ENCODE measurements around the gene RPL18A.
A peak's percentile ranks its signal among the peaks of the same experiment; 100 is the strongest.
"Not testable (repeated sequence)": the region's sequence is repeated elsewhere in the genome, so short reads cannot be mapped to it uniquely, and the experiment has no call there.

RPL18A gene

GRCh38 chr19:17866964-17867486 lies 7.3 kb downstream of the RPL18A start:
- no peak for DNase-seq

DNA sequence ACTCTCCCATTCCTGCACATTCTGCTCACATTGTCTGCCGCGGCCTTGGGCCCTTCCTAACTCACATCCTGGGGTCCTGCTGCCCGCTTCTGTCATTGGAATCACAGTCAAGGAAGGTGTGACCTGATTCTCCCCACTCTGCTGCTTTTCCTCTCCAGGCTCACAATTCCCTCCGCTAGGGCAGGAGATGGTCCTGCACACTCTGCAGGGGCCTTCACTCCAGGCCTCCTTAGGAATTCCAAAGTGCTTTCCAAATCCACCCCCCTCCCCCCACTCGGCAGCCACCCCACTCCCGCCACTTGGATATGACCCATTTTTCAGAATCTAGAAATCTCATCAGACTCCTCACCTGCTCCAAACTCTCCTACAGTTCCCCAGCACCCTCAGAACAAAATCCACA lies 9.0 kb downstream of the RPL18A start:
- no peak for DNase-seq

DNA sequence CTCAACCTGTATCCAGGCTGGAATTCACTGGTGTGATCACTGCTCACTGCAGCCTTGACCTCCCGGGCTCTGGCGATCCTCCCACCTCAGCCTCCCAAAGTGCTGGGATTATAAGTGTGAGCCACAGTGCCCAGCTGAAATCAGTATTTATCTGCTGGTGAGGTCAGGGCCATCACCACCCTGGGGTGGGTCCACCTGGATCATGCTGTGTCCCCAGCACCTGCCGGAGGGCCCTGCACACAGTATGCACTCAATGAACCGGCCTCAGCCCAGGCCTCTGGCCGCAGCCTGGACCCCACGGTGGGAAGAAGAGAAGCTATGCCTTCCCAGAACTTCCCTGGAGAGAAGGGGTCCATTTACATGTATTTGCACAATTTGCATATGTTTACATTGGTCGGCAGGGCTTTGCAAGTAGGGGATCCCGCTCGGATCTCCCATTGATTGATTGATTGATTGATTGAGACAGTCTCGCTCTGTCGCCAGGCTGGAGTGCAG lies 9.5 kb downstream of the RPL18A start:
- no peak for DNase-seq

DNA sequence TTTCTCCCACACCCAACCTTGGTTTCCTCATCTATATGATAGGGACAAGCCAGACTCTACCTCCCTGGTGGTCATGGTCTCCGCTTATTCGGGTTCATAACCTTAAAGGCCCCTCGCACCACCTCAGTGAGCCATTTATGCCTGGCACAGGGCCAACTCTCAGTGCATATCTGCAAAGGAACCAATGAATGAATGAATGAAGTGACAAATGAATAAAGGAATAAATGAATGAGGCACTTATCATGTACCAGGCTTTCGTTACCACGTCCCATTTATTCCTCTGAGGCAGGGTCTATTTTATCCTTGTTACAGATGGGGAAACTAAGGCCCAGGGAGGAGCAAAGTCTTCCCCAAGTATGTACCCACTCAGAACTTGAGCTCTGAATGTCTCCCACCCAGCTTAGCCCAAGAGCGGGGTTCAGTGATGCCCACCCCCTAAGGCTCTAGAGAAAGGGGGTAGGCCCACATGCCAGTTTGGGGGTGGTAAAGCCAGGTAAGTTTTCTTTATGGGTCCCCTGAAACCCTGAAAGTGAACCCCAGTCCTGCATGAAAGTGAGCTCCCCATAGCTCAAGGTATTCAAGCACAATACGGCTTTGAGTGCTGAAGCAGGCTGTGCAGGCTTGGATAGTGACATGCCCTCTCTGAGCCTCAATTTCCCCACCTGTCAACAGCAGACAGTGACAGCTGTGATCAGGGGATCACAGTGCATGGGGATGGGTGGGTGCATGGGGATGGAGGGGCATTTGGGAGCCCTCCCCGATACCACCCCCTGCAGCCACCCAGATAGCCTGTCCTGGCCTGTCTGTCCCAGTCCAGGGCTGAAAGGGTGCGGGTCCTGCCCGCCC lies 11.5 kb downstream of the RPL18A start:
- no peak for DNase-seq

- DNase-seq: no peak
Measured at GRCh38 chr19:17871878-17872250, 12.2 kb downstream of the RPL18A start, which contains the start of gene SLC5A5. SLC5A5 (plus strand) TSS chr19:17871945; CDS start chr19:17872320, 375 bp downstream.

- DNase-seq: no peak
Measured at GRCh38 chr19:17872251-17873001, 12.7 kb downstream of the RPL18A start.

DNA sequence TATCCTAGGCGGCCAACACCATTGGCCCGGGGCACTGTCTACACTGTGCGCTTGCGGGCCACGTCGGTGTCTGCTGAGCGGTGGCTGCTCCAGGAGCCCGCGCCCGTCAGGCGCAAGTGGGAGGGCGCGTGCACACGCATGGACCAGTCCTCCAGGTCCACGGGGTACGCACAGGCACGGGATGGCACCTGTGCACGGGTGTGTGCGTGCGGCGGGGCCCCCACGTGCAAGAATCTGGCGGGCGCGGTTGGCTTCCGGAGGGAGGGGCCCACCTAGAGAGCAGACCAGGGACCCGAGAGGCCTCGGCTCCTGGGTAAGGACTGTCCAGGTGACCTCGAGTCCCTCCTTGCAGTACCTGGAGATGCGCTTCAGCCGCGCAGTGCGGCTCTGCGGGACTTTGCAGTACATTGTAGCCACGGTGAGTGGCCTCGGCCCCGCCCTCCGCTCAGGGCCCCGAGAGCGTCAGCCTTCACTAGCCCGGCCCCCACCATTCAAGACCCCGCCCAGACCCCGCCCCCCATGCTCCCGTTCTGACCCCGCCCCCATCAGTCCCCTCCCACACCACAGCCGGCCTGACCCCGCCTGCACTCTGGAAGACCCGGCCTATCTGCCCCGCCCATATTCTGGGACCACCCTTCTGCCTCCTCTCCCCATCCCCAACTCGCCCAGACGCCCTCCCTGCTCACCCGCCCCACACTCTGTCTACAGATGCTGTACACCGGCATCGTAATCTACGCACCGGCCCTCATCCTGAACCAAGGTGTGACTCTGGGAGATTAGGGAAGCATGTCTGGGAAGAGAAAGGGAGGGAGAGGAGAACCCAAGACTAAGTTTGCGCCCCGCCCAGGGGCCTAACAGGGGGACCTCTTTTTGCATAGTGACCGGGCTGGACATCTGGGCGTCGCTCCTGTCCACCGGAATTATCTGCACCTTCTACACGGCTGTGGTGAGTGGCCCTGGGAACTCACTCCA lies 14.4 kb downstream of the RPL18A start:
- DNase-seq: peak; percentile 52

DNA sequence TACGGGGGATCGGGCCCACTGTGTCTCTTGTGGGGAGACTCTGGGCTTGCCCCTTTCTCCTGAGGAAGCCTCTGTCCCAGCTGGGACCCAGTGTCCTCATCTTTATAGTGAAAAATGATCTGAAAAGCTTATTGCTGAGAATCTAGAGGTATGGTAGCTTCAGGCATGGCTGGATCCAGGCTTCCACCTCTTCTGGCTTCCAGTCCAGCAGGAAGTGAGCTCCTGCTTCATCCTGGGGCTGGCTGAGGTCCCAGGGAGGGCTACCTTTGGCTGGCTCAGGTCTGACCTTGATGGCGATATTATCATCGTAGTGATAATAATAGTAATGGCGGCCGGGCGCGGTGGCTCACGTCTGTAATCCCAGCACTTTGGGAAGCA lies 15.0 kb downstream of the RPL18A start:
- DNase-seq: no peak

GRCh38 chr19:17877696-17878095 lies 18.0 kb downstream of the RPL18A start:
- no peak for DNase-seq

DNA sequence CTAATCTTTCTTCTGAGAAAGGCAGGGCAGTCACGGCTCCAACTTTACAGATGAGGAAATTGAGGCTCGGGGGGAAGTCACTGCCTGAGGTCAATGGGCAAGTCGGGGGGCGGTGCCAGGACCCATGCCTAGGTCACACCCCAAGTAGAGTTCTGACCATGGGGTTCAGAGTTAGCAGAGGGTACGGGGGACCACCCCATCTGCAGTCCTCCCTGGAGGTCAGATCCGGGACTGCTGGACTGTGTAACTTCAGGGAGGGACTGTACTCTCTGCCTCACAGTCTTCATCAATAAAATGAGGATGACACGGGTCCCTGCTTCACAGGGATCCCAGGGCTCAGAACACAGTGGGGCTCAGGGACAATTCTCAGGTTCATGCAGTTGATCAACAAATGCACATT lies 19.8 kb downstream of the RPL18A start:
- DNase-seq: no peak

DNA sequence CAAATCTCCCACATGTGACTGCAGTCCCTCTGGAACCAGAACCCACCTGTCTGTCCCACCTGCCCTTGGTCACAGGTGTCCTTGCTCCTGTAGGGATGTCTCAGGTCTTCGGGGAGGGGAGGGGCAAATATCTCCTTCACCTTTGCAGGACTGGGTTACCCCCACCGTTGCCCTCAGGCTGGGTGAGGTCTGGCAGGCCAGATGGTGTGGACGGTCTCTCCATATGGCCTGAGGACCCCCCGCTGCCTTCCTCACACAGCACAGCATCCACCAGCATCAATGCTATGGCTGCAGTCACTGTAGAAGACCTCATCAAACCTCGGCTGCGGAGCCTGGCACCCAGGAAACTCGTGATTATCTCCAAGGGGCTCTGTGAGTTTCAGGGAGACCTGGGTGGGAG lies 22.0 kb downstream of the RPL18A start:
- no peak for DNase-seq

- DNase-seq: no peak
Measured at GRCh38 chr19:17883627-17884410, 24.1 kb downstream of the RPL18A start.

DNA sequence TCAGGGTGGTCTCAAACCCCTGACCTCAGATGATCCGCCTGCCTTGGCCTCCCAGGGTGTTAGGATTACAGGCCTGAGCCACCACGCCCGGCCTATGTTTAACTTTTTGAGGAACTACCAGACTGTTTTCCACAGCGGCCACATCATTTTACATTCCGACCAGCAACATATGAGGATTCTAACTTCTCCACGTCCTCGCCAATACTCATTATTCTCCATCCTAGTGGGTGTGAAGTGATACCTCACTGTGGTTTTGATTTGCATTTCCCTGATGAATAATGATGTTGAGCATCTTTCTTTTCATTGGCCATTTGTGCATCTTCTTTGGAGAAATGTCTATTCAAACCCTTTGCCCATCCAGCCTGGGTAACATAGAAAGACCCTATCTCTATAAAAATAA lies 26.8 kb downstream of the RPL18A start:
- no peak for DNase-seq

DNA sequence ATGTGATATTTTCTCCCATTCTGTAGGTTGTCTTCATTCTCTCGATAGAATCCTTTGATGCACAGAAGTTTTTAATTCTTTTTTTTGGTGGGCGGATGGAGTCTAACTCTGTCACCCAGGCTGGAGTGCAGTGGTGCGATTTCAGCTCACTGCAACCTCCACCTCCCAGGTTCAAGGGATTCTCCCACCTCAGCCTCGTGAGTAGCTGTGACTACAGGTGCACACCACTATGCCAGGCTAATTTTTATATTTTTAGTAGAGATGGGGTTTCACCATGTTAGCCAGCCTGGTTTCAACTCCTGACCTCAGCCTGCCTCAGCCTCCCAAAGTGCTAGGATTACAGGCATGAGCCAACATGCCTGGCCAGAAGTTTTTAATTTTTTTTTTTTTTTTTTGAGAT lies 27.5 kb downstream of the RPL18A start:
- not testable (repeated sequence) for DNase-seq

DNA sequence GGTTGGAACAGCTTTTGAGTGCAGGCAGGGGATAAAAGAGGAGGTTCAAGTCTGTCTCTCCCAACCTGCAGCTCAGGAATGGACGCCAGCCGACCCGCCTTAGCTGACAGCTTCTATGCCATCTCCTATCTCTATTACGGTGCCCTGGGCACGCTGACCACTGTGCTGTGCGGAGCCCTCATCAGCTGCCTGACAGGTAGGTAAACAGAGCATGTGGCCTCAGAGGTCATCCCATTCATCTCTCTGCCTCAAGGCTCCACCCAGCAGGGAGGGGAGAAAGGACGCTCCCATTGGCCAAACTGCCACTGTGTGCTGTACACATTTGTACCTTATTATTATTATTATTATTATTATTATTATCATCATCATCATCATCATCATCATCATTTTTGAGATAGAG lies 28.6 kb downstream of the RPL18A start:
- DNase-seq: no peak

GRCh38 chr19:17889609-17890214 lies 30.0 kb downstream of the RPL18A start:
- no peak for DNase-seq

- DNase-seq: no peak
Measured at GRCh38 chr19:17893766-17894165, 34.1 kb downstream of the RPL18A start.

- no peak for DNase-seq
Measured at GRCh38 chr19:17902701-17903100, 43.0 kb downstream of the RPL18A start.

GRCh38 chr19:17908244-17908643 lies 48.5 kb downstream of the RPL18A start:
- DNase-seq: no peak

DNA sequence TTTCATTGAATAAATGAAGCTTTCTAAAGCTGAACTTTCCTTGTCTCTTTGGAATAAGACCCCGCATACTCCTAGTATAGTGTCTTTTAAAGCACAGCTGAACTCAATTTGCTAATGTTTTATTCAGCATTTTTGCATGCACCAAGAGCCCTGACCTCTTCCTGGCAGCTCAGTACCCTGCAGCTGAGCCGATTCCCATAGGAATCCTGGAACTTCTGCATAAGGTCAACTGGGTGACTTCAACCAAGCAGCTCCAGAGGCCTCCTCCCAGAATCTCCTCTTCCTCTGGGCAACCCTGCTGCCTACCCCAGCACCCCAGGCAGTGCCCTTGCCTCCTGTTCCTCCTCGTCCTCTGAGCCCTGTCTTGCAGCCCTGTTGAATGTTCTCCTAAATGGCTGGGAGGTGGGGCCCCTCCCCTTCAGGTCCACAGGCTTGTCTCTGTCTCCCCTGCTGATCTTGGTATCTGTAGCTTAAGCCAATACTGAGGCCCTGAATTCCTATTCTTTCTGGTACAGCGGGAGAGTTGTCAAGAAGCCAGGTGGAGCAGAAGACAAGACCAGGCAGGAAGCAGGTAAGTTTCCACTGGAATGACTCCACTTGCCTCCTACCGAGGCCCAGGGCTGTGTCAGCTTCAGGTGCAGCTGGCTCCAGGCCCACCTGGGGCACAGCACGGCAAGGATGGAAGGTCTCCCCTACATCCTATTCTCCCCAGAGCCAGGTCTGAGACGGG lies 49.5 kb downstream of the RPL18A start:
- DNase-seq: no peak

All from NCI-H1105 (cell line).